Smooth muscle cell (in vitro differentiated cells): ENCODE measurements around the gene FBLN1. TPM values are rescaled to one million over a fixed set of nuclear protein-coding genes. Genes with fewer than 3 reads are reported as not detected.

Source experiments
- DNase-seq: peaks from one replicate; lab custom pipeline; 2025; ENCODE audit not compliant: unreplicated experiment; lab: John Stamatoyannopoulos, UW
- H2AFZ ChIP-seq: fragments of 200-600 bp; sonication (generic); 2 replicates; pipeline ENCODE4 v1.6.0; 2016; ENCODE audit warnings: antibody characterized with exemption, low read depth, mild to moderate bottlenecking
- H3F3A ChIP-seq: fragments of 200-600 bp; sonication (generic); 2 replicates; pipeline ENCODE4 v1.6.0; 2017; ENCODE audit warnings: antibody characterized with exemption, low read depth
- H3K27ac ChIP-seq: fragments of 200-600 bp; sonication (generic); 2 replicates; pipeline ENCODE4 v1.5.1; 2016; ENCODE audit warnings: low read depth, mild to moderate bottlenecking
- H3K27me3 ChIP-seq: fragments of 200-600 bp; sonication (generic); 2 replicates; pipeline ENCODE4 v1.6.1; 2016; ENCODE audit warnings: low read depth, mild to moderate bottlenecking
- H3K36me3 ChIP-seq: fragments of 200-600 bp; sonication (generic); 2 replicates; pipeline ENCODE4 v1.5.1; 2016; ENCODE audit warnings: low read depth
- H3K4me1 ChIP-seq: fragments of 200-600 bp; sonication (generic); 2 replicates; pipeline ENCODE4 v1.5.1; 2016; ENCODE audit warnings: low read depth
- H3K4me2 ChIP-seq: fragments of 200-600 bp; sonication (generic); 2 replicates; pipeline ENCODE4 v1.6.0; 2016; ENCODE audit warnings: mild to moderate bottlenecking
- H3K4me3 ChIP-seq: fragments of 200-600 bp; sonication (generic); 2 replicates; pipeline ENCODE4 v1.5.1; 2016; ENCODE audit warnings: mild to moderate bottlenecking
- H3K79me2 ChIP-seq: fragments of 200-600 bp; sonication (generic); 2 replicates; pipeline ENCODE4 v1.6.0; 2016; ENCODE audit warnings: low read depth, mild to moderate bottlenecking
- H3K9ac ChIP-seq: fragments of 200-600 bp; sonication (generic); 2 replicates; pipeline ENCODE4 v1.6.0; 2016; ENCODE audit warnings: low read depth
- H3K9me3 ChIP-seq: fragments of 200-600 bp; sonication (generic); replicated peaks from 2 replicates; pipeline ENCODE4 v1.5.1; 2016; ENCODE audit warnings: low read depth
- H4K20me1 ChIP-seq: fragments of 200-600 bp; sonication (generic); 2 replicates; pipeline ENCODE4 v1.6.0; 2016; ENCODE audit warnings: low read depth
- WGBS: methylation state at CpG from one replicate; pipeline ENCODE4 v1.1.7; 2016; ENCODE audit warnings: low lambda C conversion rate; 5-methylcytosine and 5-hydroxymethylcytosine counted together
- polyA plus RNA-seq: library from polyadenylated mRNA; unstranded; fragments of >200 nt; fragmentation: Nextera tagmentation; extraction: Ambion mirVana; gene quantifications from 2 replicates; pipeline ENCODE4 v1.2.1, GENCODE V29; 2016
- total RNA-seq: library from RNA; depleted of rRNA; stranded (reverse); fragments of >200 nt; gene quantifications from 2 replicates; pipeline ENCODE4 v1.2.3, GENCODE V29; 2014
- TF ChIP-seq, protein P1 (sequence below): fragments of 200-600 bp; sonication (generic); IDR thresholded peaks from 2 replicates; pipeline ENCODE4 v1.5.1; 2017; ENCODE audit warnings: borderline replicate concordance, mild to moderate bottlenecking, antibody characterized with exemption; ENCODE audit not compliant: insufficient read depth, poor library complexity, severe bottlenecking

FBLN1 gene
- total and polyA plus RNA-seq, 2 experiments from 2014 or later, result 90.9 to 296 TPM

- peaks cover 8% of the 10 kb centered on the region for H3K4me1 ChIP-seq
- H3K4me3 ChIP-seq, result no peak overlapping the region
- WGBS, result 89% methylated on average over 15 of the region's 15 CpGs
- H3K27me3 ChIP-seq, result no peaks in the 10 kb centered on the region
- H3K9me3 ChIP-seq, result no peaks in the 10 kb centered on the region
- no peak overlapping the region for H3K4me2 ChIP-seq
- no peaks in the 10 kb centered on the region for H3K36me3 ChIP-seq
- H3F3A ChIP-seq, result no peaks in the 10 kb centered on the region
- no peak overlapping the region for H3K9ac ChIP-seq
- H2AFZ ChIP-seq, result no peak overlapping the region
- TF ChIP-seq, protein P1, sequence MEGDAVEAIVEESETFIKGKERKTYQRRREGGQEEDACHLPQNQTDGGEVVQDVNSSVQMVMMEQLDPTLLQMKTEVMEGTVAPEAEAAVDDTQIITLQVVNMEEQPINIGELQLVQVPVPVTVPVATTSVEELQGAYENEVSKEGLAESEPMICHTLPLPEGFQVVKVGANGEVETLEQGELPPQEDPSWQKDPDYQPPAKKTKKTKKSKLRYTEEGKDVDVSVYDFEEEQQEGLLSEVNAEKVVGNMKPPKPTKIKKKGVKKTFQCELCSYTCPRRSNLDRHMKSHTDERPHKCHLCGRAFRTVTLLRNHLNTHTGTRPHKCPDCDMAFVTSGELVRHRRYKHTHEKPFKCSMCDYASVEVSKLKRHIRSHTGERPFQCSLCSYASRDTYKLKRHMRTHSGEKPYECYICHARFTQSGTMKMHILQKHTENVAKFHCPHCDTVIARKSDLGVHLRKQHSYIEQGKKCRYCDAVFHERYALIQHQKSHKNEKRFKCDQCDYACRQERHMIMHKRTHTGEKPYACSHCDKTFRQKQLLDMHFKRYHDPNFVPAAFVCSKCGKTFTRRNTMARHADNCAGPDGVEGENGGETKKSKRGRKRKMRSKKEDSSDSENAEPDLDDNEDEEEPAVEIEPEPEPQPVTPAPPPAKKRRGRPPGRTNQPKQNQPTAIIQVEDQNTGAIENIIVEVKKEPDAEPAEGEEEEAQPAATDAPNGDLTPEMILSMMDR, result no peak
- no peak for DNase-seq
- H4K20me1 ChIP-seq, result no peaks in the 10 kb centered on the region
- no peak overlapping the region for H3K27ac ChIP-seq
- H3K79me2 ChIP-seq, result no peaks in the 10 kb centered on the region
Observed at GRCh38 chr22:45475851-45476514, 26.7 kb upstream of the FBLN1 start.

GRCh38 chr22:45476814-45477213, 25.9 kb upstream of the FBLN1 start:
- Histone ChIP-seq H3K9ac (no peak overlapping the region), H4K20me1 (no peaks in the 10 kb centered on the region), H2AFZ (no peak overlapping the region), H3K79me2 (no peaks in the 10 kb centered on the region), H3K4me2 (no peak overlapping the region), H3K4me3 (no peak overlapping the region), H3K36me3 (no peaks in the 10 kb centered on the region), H3F3A (no peaks in the 10 kb centered on the region), H3K9me3 (no peaks in the 10 kb centered on the region), H3K27me3 (no peaks in the 10 kb centered on the region), H3K4me1 (peaks cover 8% of the 10 kb centered on the region), H3K27ac (no peak overlapping the region)
- no peak for DNase-seq
- 84% methylated on average over 6 of the region's 6 CpGs for WGBS
- TF ChIP-seq, protein P1, result no peak

- H3K27ac ChIP-seq, result no peak overlapping the region
- 95% methylated on average over 7 of the region's 7 CpGs for WGBS
- no peak for DNase-seq
- H3K9me3 ChIP-seq, result no peaks in the 10 kb centered on the region
- H3K27me3 ChIP-seq, result no peaks in the 10 kb centered on the region
- peaks cover 8% of the 10 kb centered on the region for H3K4me1 ChIP-seq
- no peak overlapping the region for H3K9ac ChIP-seq
- H3K4me2 ChIP-seq, result no peak overlapping the region
- TF ChIP-seq, protein P1, result no peak
- H4K20me1 ChIP-seq, result no peaks in the 10 kb centered on the region
- H2AFZ ChIP-seq, result no peak overlapping the region
- H3K36me3 ChIP-seq, result no peaks in the 10 kb centered on the region
- no peaks in the 10 kb centered on the region for H3K79me2 ChIP-seq
- no peaks in the 10 kb centered on the region for H3F3A ChIP-seq
- H3K4me3 ChIP-seq, result no peak overlapping the region
Observed at GRCh38 chr22:45477366-45478107, 25.1 kb upstream of the FBLN1 start.
